ENCODE data around the gene TPMT. TPM values are rescaled to one million over a fixed set of nuclear protein-coding genes. Genes with fewer than 3 reads are reported as not detected.

Gene TPMT
- 18.5 and 27.3 TPM in 2 replicates for total RNA-seq

DNA sequence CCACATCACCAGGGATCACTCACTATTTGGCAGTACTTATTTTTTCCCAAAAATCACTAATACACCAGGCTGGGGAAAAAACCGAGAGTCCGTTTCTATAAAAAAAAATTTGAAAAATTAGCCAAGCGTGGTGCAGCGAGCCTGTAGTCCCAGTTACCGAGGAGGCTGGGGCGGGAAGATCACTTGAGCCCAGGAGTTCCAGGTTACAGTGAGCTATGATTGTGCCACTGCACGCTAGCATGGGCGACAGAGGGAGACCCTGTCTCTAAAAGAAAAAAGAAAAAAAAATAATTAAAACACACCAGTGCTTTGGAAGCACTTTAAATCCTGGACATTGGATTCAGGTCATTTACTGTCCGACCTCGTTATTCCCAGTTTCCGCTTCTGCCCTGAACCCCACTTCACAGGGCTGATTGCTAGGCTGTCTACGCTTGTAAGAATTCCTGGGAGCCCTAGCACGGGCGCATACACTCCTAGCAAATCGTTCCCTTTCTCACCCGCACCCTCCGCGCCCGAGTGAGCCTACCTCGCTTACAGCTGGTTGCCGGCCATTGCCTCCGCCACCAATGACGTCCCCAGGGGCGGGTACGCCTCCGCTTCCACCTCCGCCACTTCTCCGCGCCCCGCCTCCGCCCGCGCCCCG lies at the start of gene TPMT:
Gene TPMT, minus strand, starts transcription at position 571 of the 643 bp plus-strand sequence. CDS start 5,950 bp downstream, outside the sequence.

DNA sequence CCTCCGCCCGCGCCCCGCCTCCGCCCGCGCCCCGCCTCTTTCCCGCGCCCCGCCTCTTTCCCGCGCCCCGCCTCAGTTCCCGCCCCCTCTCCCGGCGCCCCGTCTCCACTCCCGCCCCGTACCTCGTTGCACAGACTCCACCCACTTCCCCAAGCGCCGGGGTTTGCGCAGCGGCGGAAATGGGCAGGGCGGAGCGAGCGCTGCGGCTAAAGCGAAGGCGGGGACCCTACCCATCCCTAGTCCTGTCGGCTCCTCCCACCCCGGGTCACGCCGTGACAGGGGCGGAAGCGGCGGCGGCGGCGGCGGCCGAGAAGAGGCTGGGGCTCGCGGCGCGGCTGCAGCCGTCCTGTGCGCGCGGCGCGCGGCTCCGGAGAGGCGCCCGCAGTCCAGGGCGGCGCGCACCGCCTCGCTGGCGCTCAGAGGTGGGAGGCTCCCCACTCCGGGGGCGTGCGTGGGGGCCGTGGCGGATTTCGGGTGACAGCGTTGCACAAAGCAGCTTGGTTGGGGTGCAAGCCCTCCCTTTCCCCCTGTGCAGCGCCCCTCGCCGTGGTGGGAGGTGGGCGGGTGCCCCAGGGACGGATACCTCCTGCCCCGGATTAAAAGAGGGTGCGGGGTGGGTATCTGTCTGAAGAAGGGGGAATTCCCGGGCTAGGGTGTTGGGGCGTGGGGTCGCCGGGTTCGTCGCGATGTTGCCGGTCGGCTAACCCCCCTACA lies 430 bp upstream of the TPMT start, which contains the start of gene KDM1B:
Gene KDM1B, plus strand, starts transcription at position 273 of the 714 bp plus-strand sequence. CDS start 4,474 bp downstream, outside the sequence.

DNA sequence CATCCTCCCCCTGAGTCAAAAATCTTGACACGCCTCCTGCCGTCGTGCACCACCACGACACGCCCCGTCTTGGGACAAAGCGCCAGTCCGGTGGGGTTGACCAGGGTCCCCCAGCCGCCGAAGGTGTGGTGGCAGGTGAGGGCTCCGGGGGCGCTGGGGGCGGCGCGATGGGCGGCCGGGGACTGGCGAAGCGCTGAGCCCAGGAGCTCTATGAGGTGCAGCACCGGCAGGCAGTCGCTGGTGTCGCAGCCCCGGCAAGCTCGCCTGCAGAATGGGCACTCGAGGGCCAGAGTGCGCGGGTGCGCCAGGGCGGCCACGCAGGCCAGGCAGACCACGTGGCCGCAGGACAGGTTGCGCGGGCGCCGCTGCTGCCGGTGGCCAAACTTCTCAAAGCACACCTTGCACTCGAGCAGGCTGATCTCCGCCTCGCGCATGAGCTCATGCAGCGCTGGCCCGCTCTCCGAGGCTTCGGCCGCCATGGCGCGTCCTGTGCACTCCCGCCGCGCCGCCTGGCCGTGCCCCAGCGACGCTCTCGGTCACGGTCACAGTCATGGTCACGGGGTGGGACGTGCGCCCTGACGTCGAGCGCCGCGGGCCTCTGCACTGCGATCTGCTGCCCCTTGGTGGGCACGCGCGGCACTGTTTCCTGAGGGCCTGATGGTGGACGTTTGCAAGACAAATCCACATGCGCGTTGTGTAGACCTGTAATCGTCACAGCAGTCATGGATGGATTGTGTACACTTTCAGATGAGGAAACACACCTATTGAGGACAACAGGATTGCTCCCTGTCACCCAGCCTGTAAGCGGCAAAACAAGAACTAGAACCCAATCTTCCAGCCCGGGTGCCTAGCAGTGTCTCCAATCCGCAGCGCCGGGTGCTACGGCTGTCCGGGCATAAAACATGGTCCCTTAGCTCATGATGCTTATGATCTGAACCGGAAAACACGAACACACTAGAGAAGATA lies 32.5 kb downstream of the TPMT start, which contains the start of gene NHLRC1:
Gene NHLRC1, minus strand, starts transcription at position 550 of the 966 bp plus-strand sequence. Its CDS starts 71 bp downstream, at position 479.

Other genes with a start within 250 kb of the TPMT start
- 71.7 and 77.9 TPM in 2 replicates for gene KIF13A, start 167.4 kb downstream of the TPMT start, total RNA-seq
- 2.1 and 2.7 TPM in 2 replicates for gene NHLRC1, start 32.4 kb downstream of the TPMT start, total RNA-seq
- gene KDM1B, start 345 bp upstream of the TPMT start, total RNA-seq, result 30.8 and 47.6 TPM in 2 replicates
- gene DEK, start 109.5 kb upstream of the TPMT start, total RNA-seq, result 54.3 and 95.7 TPM in 2 replicates
- gene RNF144B, start 232.3 kb upstream of the TPMT start, total RNA-seq, result 142 and 179 TPM in 2 replicates

Measured in nasal cavity respiratory epithelium epithelial cell of viscerocranial mucosa (primary cell).